NCI-H345 treated with DMSO at 0.1 percent for 48 hours (cell line): Measurements from ENCODE around the gene PCDHGB5.
"Not testable (repeated sequence)": the region's sequence is repeated elsewhere in the genome, so short reads cannot be mapped to it uniquely, and the experiment has no call there.

Experiments used
- DNase-seq: peaks from one replicate; lab custom pipeline; 2025; ENCODE audit not compliant: unreplicated experiment; lab: John Stamatoyannopoulos, UW

The PCDHGB5 gene

DNA sequence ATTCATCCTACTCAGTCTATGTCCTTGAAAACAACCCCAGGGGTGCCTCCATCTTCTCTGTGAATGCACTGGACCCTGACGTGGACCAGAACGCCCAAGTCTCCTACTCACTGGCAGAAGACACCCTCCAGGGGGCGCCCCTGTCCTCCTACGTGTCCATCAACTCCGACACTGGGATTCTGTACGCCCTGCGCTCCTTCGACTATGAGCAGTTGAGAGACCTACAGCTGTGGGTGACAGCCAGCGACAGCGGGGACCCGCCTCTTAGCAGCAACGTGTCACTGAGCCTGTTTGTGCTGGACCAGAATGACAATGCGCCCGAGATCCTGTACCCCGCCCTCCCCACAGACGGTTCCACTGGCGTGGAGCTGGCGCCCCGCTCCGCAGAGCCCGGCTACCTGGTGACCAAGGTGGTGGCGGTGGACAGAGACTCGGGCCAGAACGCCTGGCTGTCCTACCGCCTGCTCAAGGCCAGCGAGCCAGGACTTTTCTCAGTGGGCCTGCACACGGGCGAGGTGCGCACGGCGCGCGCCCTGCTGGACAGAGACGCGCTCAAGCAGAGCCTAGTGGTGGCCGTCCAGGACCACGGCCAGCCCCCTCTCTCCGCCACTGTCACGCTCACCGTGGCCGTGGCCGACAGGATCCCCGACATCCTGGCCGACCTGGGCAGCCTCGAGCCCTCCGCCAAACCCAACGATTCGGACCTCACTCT is 22.1 kb upstream of the PCDHGB5 start:
- not testable (repeated sequence) for DNase-seq

DNA sequence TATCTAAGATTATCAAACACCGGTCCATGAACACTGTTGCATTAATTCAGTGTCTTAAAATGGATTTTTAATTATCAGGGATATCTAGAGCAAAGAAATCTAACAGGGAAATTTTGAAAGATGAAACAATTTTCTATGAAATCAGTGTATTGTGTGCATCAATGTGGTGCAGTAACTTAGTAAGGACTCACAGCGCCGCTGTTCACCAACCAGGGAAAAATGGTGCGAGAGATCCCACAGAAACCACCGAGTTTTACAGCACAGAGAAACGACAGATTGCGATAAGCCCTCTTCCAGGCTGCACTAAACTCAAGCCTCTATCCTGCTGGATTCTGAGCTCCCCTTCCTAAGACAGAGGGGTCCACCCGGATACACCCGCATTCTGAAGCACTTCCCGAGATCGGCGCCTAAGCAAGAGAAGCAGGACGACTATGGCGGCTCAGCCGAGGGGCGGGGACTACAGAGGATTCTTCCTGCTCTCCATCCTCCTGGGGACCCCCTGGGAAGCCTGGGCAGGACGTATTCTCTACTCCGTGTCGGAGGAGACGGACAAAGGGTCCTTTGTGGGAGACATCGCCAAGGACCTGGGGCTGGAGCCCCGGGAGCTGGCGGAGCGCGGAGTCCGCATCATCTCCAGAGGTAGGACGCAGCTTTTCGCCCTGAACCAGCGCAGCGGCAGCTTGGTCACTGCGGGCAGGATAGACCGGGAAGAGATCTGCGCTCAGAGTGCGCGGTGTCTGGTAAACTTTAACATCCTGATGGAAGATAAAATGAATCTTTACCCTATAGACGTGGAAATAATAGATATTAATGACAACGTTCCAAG is 15.1 kb upstream of the PCDHGB5 start, which contains the start of gene PCDHGA7:
Gene PCDHGA7 (plus strand): TSS at position 274 of the 826 bp plus-strand sequence. CDS start 158 bp downstream, at position 432.
- DNase-seq, result no peak

DNA sequence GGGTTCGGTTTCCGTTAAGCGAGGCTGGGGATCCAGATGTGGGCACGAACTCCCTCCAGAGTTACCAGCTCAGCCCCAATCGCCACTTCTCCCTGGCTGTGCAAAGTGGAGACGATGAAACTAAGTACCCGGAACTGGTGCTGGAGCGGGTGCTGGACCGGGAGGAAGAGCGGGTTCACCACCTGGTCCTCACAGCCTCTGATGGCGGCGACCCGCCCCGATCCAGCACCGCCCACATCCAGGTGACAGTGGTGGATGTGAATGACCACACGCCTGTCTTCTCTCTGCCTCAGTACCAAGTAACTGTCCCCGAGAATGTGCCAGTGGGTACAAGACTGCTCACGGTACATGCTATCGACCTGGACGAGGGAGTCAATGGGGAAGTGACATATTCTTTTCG is 14.4 kb upstream of the PCDHGB5 start:
- DNase-seq, result no peak

DNA sequence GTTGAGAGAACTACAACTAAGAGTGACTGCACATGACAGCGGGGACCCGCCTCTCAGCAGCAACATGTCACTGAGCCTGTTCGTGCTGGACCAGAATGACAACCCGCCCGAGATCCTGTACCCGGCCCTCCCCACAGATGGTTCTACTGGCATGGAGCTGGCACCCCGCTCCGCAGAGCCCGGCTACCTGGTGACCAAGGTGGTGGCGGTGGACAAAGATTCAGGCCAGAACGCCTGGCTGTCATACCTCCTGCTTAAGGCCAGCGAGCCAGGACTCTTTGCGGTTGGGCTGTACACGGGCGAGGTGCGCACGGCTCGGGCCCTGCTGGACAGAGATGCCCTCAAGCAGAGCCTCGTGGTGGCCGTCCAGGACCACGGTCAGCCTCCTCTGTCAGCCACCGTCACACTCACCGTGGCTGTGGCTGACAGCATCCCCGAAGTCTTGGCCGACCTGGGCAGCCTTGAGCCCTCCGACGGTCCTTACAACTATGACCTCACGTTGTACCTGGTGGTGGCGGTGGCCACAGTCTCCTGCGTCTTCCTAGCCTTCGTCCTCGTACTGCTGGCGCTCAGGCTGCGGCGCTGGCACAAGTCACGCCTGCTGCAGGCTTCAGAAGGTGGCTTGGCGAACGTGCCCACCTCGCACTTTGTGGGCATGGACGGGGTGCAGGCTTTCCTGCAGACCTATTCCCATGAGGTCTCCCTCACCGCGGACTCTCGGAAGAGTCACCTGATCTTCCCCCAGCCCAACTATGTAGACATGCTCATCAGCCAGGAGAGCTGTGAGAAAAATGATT is 13.1 kb upstream of the PCDHGB5 start:
- DNase-seq, result no peak

DNA sequence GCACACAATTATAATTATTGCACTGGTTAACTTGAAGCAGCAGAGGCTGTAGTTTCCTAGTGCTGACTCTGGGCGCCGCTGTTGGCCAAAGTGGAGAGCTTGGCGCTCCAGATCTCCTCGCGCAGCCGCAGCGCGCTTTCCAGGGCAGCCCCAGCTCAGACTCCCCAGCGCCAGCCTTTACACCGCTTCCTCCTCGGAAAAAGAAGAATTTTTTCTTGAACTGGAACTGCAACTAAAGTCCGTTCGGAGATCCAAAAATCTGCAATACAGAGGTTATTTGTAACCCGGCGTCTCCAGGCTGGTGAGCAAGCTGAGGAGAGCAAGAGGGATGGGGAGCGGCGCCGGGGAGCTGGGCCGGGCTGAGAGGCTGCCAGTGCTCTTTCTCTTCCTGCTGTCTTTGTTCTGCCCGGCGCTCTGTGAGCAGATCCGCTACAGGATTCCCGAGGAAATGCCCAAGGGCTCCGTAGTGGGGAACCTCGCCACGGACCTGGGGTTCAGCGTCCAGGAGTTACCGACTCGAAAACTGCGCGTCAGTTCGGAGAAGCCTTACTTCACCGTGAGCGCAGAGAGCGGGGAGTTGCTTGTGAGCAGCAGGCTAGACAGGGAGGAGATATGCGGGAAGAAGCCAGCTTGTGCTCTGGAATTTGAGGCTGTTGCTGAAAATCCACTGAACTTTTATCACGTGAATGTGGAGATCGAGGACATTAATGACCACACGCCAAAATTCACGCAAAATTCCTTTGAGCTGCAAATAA is 10.0 kb upstream of the PCDHGB5 start, which contains the start of gene PCDHGB4:
Gene PCDHGB4 (plus strand): TSS at position 142 of the 755 bp plus-strand sequence. CDS start 187 bp downstream, at position 329.
- not testable (repeated sequence) for DNase-seq

DNA sequence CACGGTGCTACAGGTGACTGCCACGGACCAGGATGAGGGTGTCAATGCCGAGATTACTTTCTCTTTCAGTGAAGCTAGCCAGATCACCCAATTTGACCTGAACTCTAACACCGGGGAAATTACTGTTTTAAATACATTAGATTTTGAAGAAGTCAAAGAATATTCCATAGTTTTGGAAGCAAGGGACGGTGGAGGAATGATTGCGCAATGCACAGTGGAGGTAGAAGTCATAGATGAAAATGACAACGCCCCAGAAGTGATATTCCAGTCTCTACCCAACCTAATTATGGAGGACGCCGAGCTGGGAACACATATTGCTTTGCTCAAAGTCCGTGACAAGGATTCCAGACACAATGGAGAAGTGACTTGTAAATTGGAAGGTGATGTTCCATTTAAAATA is 9.1 kb upstream of the PCDHGB5 start:
- no peak for DNase-seq

DNA sequence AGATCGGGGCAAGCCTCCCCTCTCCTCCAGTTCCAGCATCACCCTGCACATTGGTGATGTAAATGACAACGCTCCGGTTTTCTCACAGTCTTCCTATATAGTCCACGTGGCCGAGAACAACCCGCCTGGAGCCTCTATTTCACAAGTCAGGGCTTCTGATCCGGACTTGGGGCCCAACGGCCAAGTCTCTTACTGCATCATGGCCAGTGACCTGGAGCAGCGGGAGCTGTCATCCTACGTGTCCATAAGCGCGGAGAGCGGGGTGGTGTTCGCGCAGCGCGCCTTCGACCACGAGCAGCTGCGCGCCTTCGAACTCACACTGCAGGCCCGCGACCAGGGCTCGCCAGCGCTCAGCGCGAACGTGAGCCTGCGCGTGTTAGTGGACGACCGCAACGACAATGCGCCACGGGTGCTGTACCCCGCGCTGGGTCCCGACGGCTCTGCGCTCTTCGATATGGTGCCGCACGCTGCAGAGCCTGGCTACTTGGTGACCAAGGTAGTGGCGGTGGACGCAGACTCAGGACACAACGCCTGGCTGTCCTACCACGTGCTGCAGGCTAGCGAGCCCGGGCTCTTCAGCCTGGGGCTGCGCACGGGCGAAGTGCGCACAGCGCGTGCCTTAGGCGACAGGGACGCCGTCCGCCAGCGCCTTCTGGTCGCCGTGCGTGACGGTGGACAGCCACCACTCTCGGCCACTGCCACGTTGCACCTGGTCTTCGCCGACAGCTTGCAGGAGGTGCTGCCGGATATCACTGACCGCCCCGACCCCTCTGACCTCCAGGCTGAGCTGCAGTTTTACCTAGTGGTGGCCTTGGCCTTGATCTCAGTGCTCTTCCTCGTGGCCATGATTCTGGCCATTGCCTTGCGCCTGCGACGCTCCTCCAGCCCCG is 8.3 kb upstream of the PCDHGB5 start:
- no peak for DNase-seq

DNA sequence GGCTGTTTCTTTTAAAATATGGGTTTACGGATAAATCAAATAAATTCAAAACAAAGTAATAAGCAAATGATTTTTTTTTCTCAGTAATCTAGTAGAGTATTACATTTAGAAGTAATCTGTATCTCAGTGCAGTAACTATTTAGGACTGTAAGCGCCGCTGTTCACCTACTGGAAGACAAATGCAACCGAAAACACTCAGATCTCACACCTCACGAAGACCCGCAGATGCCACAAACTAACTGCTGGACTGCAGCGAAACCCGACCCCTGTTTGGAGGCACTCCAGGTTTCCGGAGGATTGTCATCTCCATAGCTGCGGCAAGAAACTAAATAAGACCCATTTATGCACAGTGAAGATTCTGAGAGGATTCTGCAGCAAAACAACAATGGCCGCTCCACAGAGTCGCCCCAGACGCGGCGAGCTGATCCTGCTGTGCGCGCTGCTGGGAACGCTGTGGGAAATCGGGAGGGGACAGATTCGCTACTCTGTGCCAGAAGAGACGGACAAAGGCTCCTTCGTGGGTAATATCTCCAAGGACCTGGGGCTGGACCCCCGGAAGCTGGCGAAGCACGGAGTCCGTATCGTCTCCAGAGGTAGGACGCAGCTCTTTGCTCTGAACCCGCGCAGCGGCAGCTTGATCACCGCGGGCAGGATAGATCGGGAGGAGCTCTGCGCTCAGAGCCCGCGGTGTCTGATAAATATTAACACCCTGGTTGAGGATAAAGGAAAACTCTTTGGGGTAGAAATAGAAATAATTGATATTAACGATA is 5.1 kb upstream of the PCDHGB5 start, which contains the start of gene PCDHGA8:
Gene PCDHGA8 (plus strand): TSS at position 205 of the 770 bp plus-strand sequence. CDS start 181 bp downstream, at position 386.
- DNase-seq, result no peak

DNA sequence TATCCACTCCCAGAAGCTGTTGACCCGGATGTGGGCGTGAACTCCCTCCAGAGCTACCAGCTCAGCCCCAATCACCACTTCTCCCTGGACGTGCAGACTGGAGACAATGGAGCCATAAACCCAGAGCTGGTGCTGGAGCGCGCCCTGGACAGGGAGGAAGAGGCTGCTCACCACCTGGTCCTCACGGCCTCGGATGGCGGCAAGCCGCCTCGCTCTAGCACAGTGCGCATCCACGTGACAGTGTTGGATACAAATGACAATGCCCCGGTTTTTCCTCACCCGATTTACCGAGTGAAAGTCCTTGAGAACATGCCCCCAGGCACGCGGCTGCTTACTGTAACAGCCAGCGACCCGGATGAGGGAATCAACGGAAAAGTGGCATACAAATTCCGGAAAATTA is 4.5 kb upstream of the PCDHGB5 start:
- DNase-seq, result no peak

DNA sequence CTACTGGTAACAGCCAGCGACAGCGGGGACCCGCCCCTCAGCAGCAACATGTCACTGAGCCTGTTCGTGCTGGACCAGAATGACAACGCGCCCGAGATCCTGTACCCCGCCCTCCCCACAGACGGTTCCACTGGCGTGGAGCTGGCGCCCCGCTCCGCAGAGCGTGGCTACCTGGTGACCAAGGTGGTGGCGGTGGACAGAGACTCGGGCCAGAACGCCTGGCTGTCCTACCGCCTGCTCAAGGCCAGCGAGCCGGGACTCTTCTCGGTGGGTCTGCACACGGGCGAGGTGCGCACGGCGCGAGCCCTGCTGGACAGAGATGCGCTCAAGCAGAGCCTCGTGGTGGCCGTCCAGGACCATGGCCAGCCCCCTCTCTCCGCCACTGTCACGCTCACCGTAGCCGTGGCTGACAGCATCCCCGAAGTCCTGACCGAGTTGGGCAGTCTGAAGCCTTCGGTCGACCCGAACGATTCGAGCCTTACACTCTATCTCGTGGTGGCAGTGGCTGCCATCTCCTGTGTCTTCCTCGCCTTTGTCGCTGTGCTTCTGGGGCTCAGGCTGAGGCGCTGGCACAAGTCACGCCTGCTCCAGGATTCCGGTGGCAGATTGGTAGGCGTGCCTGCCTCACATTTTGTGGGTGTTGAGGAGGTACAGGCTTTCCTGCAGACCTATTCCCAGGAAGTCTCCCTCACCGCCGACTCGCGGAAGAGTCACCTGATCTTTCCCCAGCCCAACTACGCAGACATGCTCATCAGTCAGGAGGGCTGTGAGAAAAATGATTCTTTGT is 3.2 kb upstream of the PCDHGB5 start:
- DNase-seq, result not testable (repeated sequence)

DNA sequence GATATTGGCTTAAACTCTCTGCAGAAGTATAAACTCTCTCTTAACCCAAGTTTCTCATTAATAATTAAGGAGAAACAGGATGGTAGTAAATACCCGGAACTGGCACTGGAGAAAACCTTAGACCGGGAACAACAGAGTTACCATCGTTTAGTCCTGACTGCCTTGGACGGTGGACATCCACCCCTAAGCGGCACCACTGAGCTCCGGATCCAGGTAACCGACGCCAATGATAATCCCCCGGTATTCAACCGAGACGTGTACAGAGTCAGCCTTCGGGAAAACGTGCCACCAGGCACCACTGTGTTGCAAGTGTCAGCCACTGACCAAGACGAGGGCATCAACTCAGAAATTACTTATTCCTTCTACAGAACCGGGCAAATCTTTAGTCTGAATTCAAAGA is 861 bp downstream of the PCDHGB5 start:
- no peak for DNase-seq

DNA sequence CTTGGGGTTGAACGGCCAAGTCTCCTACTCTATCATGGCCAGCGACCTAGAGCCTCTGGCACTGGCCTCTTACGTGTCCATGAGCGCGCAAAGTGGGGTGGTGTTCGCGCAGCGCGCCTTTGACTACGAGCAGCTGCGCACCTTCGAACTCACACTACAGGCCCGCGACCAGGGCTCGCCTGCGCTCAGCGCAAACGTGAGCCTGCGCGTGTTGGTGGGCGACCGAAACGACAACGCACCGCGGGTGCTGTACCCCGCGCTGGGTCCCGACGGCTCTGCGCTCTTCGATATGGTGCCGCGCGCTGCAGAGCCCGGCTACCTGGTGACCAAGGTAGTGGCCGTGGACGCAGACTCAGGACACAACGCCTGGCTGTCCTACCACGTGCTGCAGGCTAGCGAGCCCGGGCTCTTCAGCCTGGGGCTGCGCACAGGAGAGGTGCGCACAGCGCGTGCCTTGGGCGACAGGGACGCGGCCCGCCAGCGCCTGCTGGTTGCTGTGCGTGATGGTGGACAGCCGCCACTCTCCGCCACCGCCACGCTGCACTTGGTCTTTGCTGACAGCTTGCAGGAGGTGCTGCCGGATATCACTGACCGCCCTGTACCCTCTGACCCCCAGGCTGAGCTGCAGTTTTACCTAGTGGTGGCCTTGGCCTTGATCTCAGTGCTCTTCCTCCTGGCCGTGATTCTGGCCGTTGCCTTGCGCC is 2.0 kb downstream of the PCDHGB5 start:
- no peak for DNase-seq

DNA sequence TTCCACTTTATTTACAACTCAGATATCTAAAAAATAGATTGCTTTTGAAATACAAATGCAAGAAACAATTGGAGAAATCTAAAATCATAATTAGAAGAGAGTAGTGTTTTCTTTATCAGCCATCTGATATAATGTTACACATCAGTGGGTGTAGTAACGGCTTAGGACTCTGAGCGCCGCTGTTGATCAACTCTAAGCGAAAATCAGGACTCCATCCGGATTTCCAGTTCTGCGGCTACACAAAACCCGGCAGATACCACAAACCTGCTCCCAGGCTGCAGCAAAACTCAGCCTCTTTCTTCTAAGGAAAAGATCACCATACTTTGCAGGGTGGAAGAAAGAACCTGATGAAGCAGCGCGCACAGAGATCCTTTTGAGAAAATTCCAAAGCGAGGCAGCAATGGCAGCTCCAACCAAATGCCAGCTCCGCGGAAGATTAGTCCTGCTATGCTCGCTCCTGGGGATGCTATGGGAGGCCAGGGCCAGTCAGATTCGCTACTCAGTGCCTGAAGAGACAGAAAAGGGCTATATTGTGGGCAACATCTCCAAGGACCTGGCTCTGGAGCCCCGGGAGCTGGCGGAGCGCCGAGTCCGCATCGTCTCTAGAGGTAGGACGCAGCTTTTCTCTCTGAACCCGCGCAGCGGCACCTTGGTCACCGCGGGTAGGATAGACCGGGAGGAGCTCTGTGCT is 5.0 kb downstream of the PCDHGB5 start, which contains the start of gene PCDHGA9:
Gene PCDHGA9 (plus strand): TSS at position 226 of the 691 bp plus-strand sequence. CDS start 175 bp downstream, at position 401.
- no peak for DNase-seq

DNA sequence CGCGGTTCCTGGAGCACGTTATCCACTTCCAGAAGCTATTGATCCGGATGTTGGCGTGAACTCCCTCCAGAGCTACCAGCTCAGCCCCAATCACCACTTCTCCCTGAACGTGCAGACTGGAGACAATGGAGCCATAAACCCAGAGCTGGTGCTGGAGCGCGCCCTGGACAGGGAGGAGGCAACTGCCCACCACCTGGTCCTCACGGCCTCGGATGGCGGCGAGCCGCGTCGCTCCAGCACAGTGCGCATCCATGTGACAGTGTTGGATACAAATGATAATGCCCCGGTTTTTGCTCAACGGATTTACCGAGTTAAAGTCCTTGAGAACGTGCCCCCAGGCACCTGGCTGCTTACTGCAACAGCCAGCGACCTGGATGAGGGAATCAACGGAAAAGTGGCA is 5.6 kb downstream of the PCDHGB5 start:
- no peak for DNase-seq

DNA sequence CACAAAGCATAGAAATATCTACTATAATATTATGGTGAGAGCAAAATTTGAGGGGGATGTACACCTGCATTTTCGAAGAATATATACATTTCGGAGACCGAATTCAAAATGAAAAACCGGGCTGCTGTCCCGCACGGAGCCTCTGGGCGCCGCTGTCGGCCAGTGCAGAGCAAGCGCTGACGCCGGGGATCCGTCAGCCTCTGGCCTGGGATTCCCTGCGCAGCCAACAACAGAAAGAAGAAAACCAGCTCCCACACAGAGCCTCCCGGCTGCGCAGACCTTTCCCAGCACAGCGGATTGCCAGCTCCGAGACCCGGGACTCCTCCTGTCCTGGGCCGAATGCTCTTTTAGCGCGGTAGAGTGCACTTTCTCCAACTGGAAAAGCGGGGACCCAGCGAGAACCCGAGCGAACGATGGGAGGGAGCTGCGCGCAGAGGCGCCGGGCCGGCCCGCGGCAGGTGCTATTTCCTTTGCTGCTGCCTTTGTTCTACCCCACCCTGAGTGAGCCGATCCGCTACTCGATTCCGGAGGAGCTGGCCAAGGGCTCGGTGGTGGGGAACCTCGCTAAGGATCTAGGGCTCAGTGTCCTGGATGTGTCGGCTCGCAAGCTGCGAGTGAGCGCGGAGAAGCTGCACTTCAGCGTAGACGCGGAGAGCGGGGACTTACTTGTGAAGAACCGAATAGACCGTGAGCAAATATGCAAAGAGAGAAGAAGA is 10.2 kb downstream of the PCDHGB5 start, which contains the start of gene PCDHGB6:
Gene PCDHGB6 (plus strand): TSS at position 232 of the 716 bp plus-strand sequence. CDS start 182 bp downstream, at position 414.
- DNase-seq, result not testable (repeated sequence)
